Measurements from ENCODE around the gene MFGE8.

The MFGE8 gene

GRCh38 chr15:88859550-88859949 is 53.6 kb downstream of the MFGE8 start:
- TF ChIP-seq, protein P1, sequence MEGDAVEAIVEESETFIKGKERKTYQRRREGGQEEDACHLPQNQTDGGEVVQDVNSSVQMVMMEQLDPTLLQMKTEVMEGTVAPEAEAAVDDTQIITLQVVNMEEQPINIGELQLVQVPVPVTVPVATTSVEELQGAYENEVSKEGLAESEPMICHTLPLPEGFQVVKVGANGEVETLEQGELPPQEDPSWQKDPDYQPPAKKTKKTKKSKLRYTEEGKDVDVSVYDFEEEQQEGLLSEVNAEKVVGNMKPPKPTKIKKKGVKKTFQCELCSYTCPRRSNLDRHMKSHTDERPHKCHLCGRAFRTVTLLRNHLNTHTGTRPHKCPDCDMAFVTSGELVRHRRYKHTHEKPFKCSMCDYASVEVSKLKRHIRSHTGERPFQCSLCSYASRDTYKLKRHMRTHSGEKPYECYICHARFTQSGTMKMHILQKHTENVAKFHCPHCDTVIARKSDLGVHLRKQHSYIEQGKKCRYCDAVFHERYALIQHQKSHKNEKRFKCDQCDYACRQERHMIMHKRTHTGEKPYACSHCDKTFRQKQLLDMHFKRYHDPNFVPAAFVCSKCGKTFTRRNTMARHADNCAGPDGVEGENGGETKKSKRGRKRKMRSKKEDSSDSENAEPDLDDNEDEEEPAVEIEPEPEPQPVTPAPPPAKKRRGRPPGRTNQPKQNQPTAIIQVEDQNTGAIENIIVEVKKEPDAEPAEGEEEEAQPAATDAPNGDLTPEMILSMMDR (IDR thresholded peaks at IDR 0.05; ENCODE audit: low read depth, low read length) = no peak
- H3K4me3 ChIP-seq (ENCODE audit: low read depth, low read length) = no peak overlapping the region
- no peaks in the 10 kb centered on the region for H3K27me3 ChIP-seq (ENCODE audit: insufficient read depth, low read depth, severe bottlenecking)
- DNase-seq = no peak
- H3K27ac ChIP-seq = no peak overlapping the region
- no peaks in the 10 kb centered on the region for H3K36me3 ChIP-seq
- H3K9me3 ChIP-seq (ENCODE audit: severe bottlenecking) = peaks cover 10% of the 10 kb centered on the region

- Histone ChIP-seq H3K36me3 (no peaks in the 10 kb centered on the region), H3K27ac (no peak overlapping the region), H3K9me3 (ENCODE audit: severe bottlenecking) (peaks cover 13% of the 10 kb centered on the region), H3K4me3 (ENCODE audit: low read depth, low read length) (no peak overlapping the region), H3K27me3 (ENCODE audit: insufficient read depth, low read depth, severe bottlenecking) (no peaks in the 10 kb centered on the region)
- TF ChIP-seq, protein P1 (IDR thresholded peaks at IDR 0.05; ENCODE audit: low read depth, low read length) = no peak
- no peak for DNase-seq
Measured at GRCh38 chr15:88858934-88859333, 54.2 kb downstream of the MFGE8 start.

DNA sequence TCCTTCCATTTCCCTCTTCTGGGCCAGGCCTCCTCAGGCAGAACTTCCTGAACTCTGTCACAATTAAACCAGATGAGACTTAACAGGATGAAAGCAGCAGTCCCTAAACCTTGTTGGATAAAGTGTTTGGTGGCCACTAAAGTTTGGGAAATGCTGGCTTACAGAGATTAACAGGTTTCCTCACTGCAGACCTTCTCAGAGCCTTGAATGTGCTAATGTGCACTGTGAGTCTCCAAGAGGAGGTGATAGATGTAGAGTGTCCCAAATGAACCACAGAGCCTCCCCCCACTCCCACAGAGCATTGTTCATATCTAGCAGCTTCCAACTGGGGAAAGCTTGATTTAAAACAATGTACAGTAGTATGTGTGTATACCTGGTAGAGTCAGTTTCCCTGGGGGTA is 60.7 kb downstream of the MFGE8 start:
- Histone ChIP-seq H3K27ac (no peak overlapping the region), H3K9me3 (ENCODE audit: severe bottlenecking) (peaks cover 10% of the 10 kb centered on the region), H3K27me3 (ENCODE audit: insufficient read depth, low read depth, severe bottlenecking) (no peaks in the 10 kb centered on the region), H3K36me3 (no peaks in the 10 kb centered on the region), H3K4me3 (ENCODE audit: low read depth, low read length) (no peak overlapping the region)
- TF ChIP-seq, protein P1 (IDR thresholded peaks at IDR 0.05; ENCODE audit: low read depth, low read length) = no peak
- no peak for DNase-seq

DNA sequence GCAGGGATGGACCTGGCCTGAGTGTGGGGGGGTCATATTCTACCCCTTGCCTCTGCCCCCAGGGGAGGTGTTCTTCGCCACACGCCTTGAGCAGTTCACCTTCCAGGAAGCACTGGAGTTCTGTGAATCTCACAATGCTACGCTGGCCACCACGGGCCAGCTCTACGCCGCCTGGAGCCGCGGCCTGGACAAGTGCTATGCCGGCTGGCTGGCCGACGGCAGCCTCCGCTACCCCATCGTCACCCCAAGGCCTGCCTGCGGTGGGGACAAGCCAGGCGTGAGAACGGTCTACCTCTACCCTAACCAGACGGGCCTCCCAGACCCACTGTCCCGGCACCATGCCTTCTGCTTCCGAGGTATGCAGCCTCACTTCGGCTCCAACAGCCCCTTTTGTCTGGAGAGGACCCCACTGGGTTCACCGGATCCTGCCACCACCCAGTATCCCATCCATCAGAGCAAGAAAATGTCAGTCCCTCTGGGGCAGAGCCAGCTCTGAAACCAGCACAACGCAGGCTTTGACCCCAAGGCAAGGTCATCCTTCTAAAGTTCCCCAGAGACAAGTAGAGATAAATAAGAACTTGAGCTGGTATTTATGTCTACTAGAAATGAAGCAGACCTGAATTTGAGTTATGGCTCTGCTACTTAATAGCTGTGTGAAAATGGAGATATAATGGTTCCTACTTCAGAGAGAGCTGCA is 63.7 kb downstream of the MFGE8 start:
- Histone ChIP-seq H3K36me3 (no peaks in the 10 kb centered on the region), H3K27ac (no peak overlapping the region), H3K27me3 (ENCODE audit: insufficient read depth, low read depth, severe bottlenecking) (no peaks in the 10 kb centered on the region), H3K9me3 (ENCODE audit: severe bottlenecking) (peaks cover 3% of the 10 kb centered on the region), H3K4me3 (ENCODE audit: low read depth, low read length) (no peak overlapping the region)
- TF ChIP-seq, protein P1 (IDR thresholded peaks at IDR 0.05; ENCODE audit: low read depth, low read length) = no peak
- no peak for DNase-seq

Data from WERI-Rb-1 (cell line).